SHP77 treated with DMSO at 0.1 percent for 48 hours (cell line): Measurements from ENCODE around the gene ARMH4.
"Not testable (repeated sequence)": the region's sequence is repeated elsewhere in the genome, so short reads cannot be mapped to it uniquely, and the experiment has no call there.

Source experiments
- DNase-seq: peaks from one replicate; lab custom pipeline; 2025; lab: John Stamatoyannopoulos, UW

Gene ARMH4

GRCh38 chr14:58146399-58146798 is 5.6 kb downstream of the ARMH4 start:
- DNase-seq = no peak

GRCh38 chr14:58145936-58146335 is 6.1 kb downstream of the ARMH4 start:
- DNase-seq = no peak

GRCh38 chr14:58143106-58143505 is 8.9 kb downstream of the ARMH4 start:
- DNase-seq = no peak

- no peak for DNase-seq
Observed at GRCh38 chr14:58141893-58142292, 10.1 kb downstream of the ARMH4 start.

- no peak for DNase-seq
Observed at GRCh38 chr14:58138714-58139482, 13.1 kb downstream of the ARMH4 start.

GRCh38 chr14:58138031-58138713 is 13.8 kb downstream of the ARMH4 start:
- DNase-seq = no peak

- DNase-seq = no peak
Observed at GRCh38 chr14:58133739-58134138, 18.3 kb downstream of the ARMH4 start.

GRCh38 chr14:58131386-58131785 is 20.6 kb downstream of the ARMH4 start:
- DNase-seq = peak; percentile 27

- DNase-seq = no peak
Observed at GRCh38 chr14:58130116-58130782, 21.8 kb downstream of the ARMH4 start.

GRCh38 chr14:58129208-58129607 is 22.8 kb downstream of the ARMH4 start:
- no peak for DNase-seq

GRCh38 chr14:58128416-58128815 is 23.6 kb downstream of the ARMH4 start:
- DNase-seq = no peak

- DNase-seq = not testable (repeated sequence)
Observed at GRCh38 chr14:58122546-58122945, 29.5 kb downstream of the ARMH4 start.

- DNase-seq = no peak
Observed at GRCh38 chr14:58121530-58122186, 30.4 kb downstream of the ARMH4 start.

- DNase-seq = no peak
Observed at GRCh38 chr14:58119381-58119780, 32.6 kb downstream of the ARMH4 start.

- DNase-seq = no peak
Observed at GRCh38 chr14:58118097-58118815, 33.8 kb downstream of the ARMH4 start.

GRCh38 chr14:58109744-58110143 is 42.3 kb downstream of the ARMH4 start:
- DNase-seq = no peak

- DNase-seq = no peak
Observed at GRCh38 chr14:58108717-58109116, 43.3 kb downstream of the ARMH4 start.

GRCh38 chr14:58107947-58108552 is 44.0 kb downstream of the ARMH4 start:
- DNase-seq = peak; percentile 33

GRCh38 chr14:58107041-58107440 is 45.0 kb downstream of the ARMH4 start:
- no peak for DNase-seq

- no peak for DNase-seq
Observed at GRCh38 chr14:58106446-58106845, 45.6 kb downstream of the ARMH4 start.

- no peak for DNase-seq
Observed at GRCh38 chr14:58104808-58105207, 47.2 kb downstream of the ARMH4 start.
